Bronchial epithelial cell (primary cell): Measurements from ENCODE around the gene ESPNL. TPM values are rescaled to one million over a fixed set of nuclear protein-coding genes. Genes with fewer than 3 reads are reported as not detected.

Source experiments
- DNase-seq: peaks from one replicate; pipeline ENCODE4 v3.0.0-alpha.2; 2010; ENCODE audit warnings: low read depth
- FAIRE-seq: peaks from 2 replicates; lab custom pipeline; 2011; peaks lifted over from hg19 to GRCh38; lab: Jason Lieb, UNC
- H3K27me3 ChIP-seq: 2 replicates; pipeline ENCODE4 v1.5.1; 2011; ENCODE audit warnings: low read length; ENCODE audit not compliant: control insufficient read depth, insufficient read depth
- H3K36me3 ChIP-seq: 2 replicates; pipeline ENCODE4 v1.5.1; 2011; ENCODE audit warnings: low read length; ENCODE audit not compliant: control insufficient read depth, insufficient read depth
- H3K4me3 ChIP-seq: 2 replicates; pipeline ENCODE4 v1.5.1; 2011; ENCODE audit warnings: mild to moderate bottlenecking, low read depth, low read length, control low read depth
- total RNA-seq: library from RNA; depleted of rRNA; stranded (reverse); fragments of >200 nt; gene quantifications from 2 replicates; pipeline ENCODE4 v1.2.1, GENCODE V29; 2014
- TF ChIP-seq, protein P1 (sequence below): IDR thresholded peaks from 2 replicates; pipeline ENCODE4 v1.5.1; 2011; ENCODE audit warnings: mild to moderate bottlenecking, moderate library complexity, low read length, control low read depth, inconsistent platforms; ENCODE audit not compliant: insufficient read depth, severe bottlenecking

Gene ESPNL
- total RNA-seq, 1 donor from 2014 or later = under 0.01 TPM

DNA sequence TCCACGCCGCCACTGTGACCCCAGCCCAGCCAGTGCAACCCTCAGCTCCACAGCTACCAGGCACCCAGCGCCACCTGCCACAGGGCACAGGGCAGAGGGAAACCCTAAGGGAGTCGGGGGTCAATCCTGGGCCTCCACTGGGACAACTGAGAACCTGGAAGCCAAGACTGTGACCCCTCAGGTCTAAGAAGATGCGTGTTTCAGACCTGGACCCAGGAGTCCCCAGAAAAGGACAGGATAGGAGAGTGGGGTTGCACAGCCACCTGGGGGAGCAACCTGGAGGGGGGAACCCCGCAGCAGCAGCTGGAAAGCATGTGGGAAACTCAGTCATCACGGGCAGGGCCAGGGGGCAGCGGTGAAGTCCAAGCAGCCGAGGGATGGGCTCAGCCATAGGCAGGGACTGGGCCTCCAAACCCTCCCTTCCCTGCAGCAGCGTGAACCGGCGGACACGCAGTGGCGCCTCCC lies 4.1 kb downstream of the ESPNL start:
- H3K4me3 ChIP-seq = no peak overlapping the region
- FAIRE-seq = no peak
- TF ChIP-seq, protein P1, sequence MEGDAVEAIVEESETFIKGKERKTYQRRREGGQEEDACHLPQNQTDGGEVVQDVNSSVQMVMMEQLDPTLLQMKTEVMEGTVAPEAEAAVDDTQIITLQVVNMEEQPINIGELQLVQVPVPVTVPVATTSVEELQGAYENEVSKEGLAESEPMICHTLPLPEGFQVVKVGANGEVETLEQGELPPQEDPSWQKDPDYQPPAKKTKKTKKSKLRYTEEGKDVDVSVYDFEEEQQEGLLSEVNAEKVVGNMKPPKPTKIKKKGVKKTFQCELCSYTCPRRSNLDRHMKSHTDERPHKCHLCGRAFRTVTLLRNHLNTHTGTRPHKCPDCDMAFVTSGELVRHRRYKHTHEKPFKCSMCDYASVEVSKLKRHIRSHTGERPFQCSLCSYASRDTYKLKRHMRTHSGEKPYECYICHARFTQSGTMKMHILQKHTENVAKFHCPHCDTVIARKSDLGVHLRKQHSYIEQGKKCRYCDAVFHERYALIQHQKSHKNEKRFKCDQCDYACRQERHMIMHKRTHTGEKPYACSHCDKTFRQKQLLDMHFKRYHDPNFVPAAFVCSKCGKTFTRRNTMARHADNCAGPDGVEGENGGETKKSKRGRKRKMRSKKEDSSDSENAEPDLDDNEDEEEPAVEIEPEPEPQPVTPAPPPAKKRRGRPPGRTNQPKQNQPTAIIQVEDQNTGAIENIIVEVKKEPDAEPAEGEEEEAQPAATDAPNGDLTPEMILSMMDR = no peak
- no peak for DNase-seq
- no peaks in the 10 kb centered on the region for H3K36me3 ChIP-seq
- H3K27me3 ChIP-seq = peaks cover 2% of the 10 kb centered on the region

DNA sequence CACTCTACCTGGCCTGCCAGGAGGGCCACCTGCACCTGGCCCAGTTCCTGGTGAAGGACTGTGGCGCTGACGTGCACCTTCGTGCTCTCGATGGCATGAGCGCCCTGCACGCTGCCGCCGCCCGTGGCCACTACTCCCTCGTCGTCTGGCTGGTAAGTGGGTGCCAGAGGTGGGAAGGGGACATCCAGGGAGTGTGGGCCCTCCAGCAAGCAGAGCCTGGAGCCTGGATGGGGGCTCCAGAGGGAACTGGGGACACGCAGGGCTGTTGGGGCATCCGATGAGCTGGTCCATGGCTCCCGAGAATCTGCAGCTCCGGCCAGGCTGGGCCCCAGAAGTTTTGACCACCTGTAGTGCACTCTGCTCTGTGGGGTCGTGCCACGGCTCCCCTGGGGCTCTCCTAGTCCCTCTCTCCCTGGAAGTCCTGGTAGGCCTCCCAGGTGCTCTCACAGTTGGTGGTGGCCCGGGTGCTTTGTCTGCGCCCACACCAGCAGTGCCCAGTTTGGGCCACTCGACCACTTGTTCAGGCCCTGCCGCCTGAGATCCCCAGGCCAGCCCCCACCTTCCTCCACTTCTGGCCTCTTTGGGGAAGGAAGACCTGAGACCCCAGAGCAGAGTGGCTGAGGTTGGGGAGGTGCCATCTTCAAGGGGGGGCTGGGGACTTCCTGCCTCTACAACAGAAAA lies 4.7 kb downstream of the ESPNL start:
- Histone ChIP-seq H3K4me3 (no peak overlapping the region), H3K36me3 (no peaks in the 10 kb centered on the region), H3K27me3 (peaks cover 2% of the 10 kb centered on the region)
- no peak for FAIRE-seq
- no peak for DNase-seq
- TF ChIP-seq, protein P1 = no peak

DNA sequence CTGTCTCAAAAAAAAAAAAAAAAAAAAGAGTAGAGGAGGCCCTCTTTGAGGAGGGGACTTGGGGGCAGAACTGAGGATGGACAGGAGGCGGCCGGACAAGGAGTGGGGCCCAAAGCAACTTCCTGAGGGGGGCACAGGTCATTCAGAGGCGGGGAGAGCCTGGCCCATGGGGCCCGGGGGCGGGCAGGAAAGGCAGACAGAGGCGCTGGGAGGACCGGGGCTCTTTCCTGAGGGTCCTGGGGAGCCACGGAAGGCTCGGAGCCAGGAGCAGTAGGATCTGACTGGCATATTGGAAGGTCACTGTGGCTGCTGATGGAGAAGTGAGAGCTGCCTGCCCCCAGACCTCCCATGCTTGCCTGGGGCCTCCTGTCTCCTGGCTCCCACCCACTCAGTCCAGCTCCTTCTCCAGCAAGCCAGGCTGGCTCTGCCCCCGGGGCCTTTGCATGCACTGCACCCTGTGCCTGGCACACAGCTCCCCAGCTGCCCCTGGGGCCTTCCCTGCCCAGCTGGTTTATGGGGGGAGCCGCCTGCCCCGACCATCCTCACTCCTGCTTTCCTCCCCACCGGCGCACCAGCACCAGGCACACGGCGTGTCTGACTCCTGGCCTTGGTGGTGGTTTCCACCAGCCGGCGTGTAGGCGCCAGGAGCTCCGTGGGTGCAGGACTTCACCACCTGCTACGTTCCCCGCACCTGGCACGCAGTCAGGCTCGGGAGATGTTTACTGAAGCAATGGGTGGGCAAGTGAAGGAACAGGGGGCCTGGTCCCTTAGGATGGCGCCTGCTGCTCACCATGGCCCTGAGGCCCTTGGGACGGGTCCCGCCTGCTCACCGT lies 5.6 kb downstream of the ESPNL start:
- peaks cover 2% of the 10 kb centered on the region for H3K27me3 ChIP-seq
- H3K4me3 ChIP-seq = no peak overlapping the region
- TF ChIP-seq, protein P1 = no peak
- no peaks in the 10 kb centered on the region for H3K36me3 ChIP-seq
- FAIRE-seq (no peak), DNase-seq (no peak)

DNA sequence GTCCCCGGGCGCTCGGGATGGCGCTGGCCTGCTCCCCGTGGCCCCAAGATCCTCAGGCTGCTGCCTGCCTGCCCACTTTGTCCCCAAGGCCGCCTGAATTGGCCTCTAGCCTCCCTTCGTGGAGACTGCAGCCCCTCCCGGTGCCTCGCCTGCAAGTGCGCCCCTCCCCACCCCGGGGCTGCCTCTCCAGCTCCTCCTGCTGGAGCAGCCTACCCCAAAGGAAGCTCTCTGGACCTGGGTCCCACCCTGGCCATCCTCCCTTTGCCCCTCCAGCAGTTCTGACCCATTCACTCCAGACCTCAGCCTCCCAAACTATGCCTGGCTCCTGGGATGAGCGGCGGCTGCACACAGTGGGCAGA lies 6.2 kb downstream of the ESPNL start:
- TF ChIP-seq, protein P1 = no peak
- FAIRE-seq (no peak), DNase-seq (no peak)
- Histone ChIP-seq H3K36me3 (no peaks in the 10 kb centered on the region), H3K27me3 (peaks cover 2% of the 10 kb centered on the region), H3K4me3 (no peak overlapping the region)

DNA sequence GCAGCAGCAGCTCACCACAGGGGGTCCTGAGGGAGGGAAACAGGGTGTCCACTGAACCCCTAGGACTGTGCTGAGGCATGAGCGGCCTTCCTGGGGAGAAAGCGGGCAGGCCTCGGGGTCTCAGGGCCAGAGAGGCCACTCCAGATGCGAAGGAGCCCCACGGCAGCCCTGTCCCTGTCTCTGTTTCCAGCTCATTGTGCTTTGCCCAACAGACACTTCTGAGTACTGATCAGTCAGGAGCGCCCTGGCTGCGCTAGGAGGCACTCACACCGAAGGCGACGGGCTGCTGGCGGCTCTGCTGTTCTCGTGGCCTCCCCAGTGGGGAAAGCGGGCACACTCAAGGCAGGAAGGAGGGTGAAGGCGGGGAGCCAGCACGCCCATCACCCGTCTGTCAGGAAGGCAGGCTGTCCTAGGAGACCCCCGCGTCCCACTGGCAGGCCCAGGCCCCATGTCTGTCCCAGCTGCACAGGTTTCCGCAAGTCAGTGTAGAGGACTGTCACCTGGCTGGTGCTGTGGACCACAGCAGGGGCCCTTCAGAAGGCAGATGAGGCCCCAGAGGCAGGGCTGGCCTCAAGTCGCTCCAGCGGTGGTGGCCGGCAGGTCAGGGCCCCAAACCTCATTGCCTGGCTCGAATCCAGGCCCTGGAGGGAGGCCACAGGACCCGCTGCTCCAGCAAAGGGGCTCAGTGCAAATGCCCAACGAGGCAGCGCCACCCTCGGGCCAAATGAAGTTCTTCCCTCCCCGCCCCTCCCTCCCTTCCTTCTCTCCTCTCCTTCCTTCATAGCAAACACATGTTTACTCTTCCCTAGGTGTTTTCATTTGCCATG lies 6.8 kb downstream of the ESPNL start:
- no peak overlapping the region for H3K4me3 ChIP-seq
- no peaks in the 10 kb centered on the region for H3K36me3 ChIP-seq
- TF ChIP-seq, protein P1 = peak; percentile 53
- H3K27me3 ChIP-seq = peaks cover 2% of the 10 kb centered on the region
- DNase-seq (no peak), FAIRE-seq (no peak)
